Measurements from ENCODE around the gene SFXN3.
A peak's percentile ranks its signal among the peaks of the same experiment; 100 is the strongest.

The SFXN3 gene

GRCh38 chr10:101054876-101055275 lies 23.8 kb downstream of the SFXN3 start:
- no peak overlapping the region for H3K27ac ChIP-seq (ENCODE audit: low read depth, low read length)
- no peaks in the 10 kb centered on the region for H3K36me3 ChIP-seq (ENCODE audit: insufficient read depth, low read length)
- no peak overlapping the region for H3K9ac ChIP-seq (ENCODE audit: low read length)
- H3K9me3 ChIP-seq (ENCODE audit: low read length) = no peaks in the 10 kb centered on the region
- peaks cover under 1% of the 10 kb centered on the region for H3K4me1 ChIP-seq (ENCODE audit: insufficient read depth, low read length)
- peaks cover 11 to 24% of the 10 kb centered on the region in 2 donors for H3K27me3 ChIP-seq (ENCODE audit: control insufficient read depth in 1 of 2, insufficient read depth in 2 of 2, low read length in 2 of 2)
- no peak overlapping the region for H3K4me3 ChIP-seq (ENCODE audit: low read depth in 1 of 2, low read length in 2 of 2)

GRCh38 chr10:101055411-101055810 lies 24.4 kb downstream of the SFXN3 start:
- peaks cover 8 to 19% of the 10 kb centered on the region in 2 donors for H3K27me3 ChIP-seq (ENCODE audit: control insufficient read depth in 1 of 2, insufficient read depth in 2 of 2, low read length in 2 of 2)
- peaks cover 5% of the 10 kb centered on the region for H3K4me1 ChIP-seq (ENCODE audit: insufficient read depth, low read length)
- no peak overlapping the region for H3K27ac ChIP-seq (ENCODE audit: low read depth, low read length)
- H3K9ac ChIP-seq (ENCODE audit: low read length) = no peak overlapping the region
- H3K9me3 ChIP-seq (ENCODE audit: low read length) = no peaks in the 10 kb centered on the region
- no peak overlapping the region for H3K4me3 ChIP-seq (ENCODE audit: low read depth in 1 of 2, low read length in 2 of 2)
- no peaks in the 10 kb centered on the region for H3K36me3 ChIP-seq (ENCODE audit: insufficient read depth, low read length)

GRCh38 chr10:101056365-101057151 lies 25.5 kb downstream of the SFXN3 start:
- Histone ChIP-seq H3K9me3 (ENCODE audit: low read length) (no peaks in the 10 kb centered on the region), H3K4me1 (ENCODE audit: insufficient read depth, low read length) (peaks cover 9% of the 10 kb centered on the region), H3K4me3 (ENCODE audit: low read depth in 1 of 2, low read length in 2 of 2) (no peak overlapping the region), H3K27me3 (ENCODE audit: control insufficient read depth in 1 of 2, insufficient read depth in 2 of 2, low read length in 2 of 2) (peaks cover 0 to 7% of the 10 kb centered on the region in 2 donors), H3K9ac (ENCODE audit: low read length) (no peak overlapping the region), H3K36me3 (ENCODE audit: insufficient read depth, low read length) (no peaks in the 10 kb centered on the region), H3K27ac (ENCODE audit: low read depth, low read length) (no peak overlapping the region)

GRCh38 chr10:101060036-101060950 lies 29.3 kb downstream of the SFXN3 start:
- H3K27ac ChIP-seq (ENCODE audit: low read depth, low read length) = peak overlapping the region; percentile 98
- peak overlapping the region; percentile 57 for H3K9ac ChIP-seq (ENCODE audit: low read length)
- peak overlapping the region; percentile 95 to 99 for H3K4me3 ChIP-seq (ENCODE audit: low read depth in 1 of 2, low read length in 2 of 2)
- peaks cover 13 to 33% of the 10 kb centered on the region in 2 donors for H3K27me3 ChIP-seq (ENCODE audit: control insufficient read depth in 1 of 2, insufficient read depth in 2 of 2, low read length in 2 of 2)
- H3K4me1 ChIP-seq (ENCODE audit: insufficient read depth, low read length) = peaks cover 31% of the 10 kb centered on the region
- no peaks in the 10 kb centered on the region for H3K36me3 ChIP-seq (ENCODE audit: insufficient read depth, low read length)
- H3K9me3 ChIP-seq (ENCODE audit: low read length) = no peaks in the 10 kb centered on the region

- peak overlapping the region; percentile 98 for H3K27ac ChIP-seq (ENCODE audit: low read depth, low read length)
- H3K4me3 ChIP-seq (ENCODE audit: low read depth in 1 of 2, low read length in 2 of 2) = peak overlapping the region; percentile 95 to 99
- peaks cover 21 to 39% of the 10 kb centered on the region in 2 donors for H3K27me3 ChIP-seq (ENCODE audit: control insufficient read depth in 1 of 2, insufficient read depth in 2 of 2, low read length in 2 of 2)
- peak overlapping the region; percentile 57 for H3K9ac ChIP-seq (ENCODE audit: low read length)
- peaks cover 38% of the 10 kb centered on the region for H3K4me1 ChIP-seq (ENCODE audit: insufficient read depth, low read length)
- H3K36me3 ChIP-seq (ENCODE audit: insufficient read depth, low read length) = no peaks in the 10 kb centered on the region
- no peaks in the 10 kb centered on the region for H3K9me3 ChIP-seq (ENCODE audit: low read length)
Observed at GRCh38 chr10:101060951-101061623, 30.1 kb downstream of the SFXN3 start.

GRCh38 chr10:101061624-101062231 lies 30.7 kb downstream of the SFXN3 start, which contains the start of gene KAZALD1:
Gene KAZALD1 (plus strand): TSS chr10:101061989. CDS start chr10:101062593, 604 bp downstream.
- peaks cover 44% of the 10 kb centered on the region for H3K4me1 ChIP-seq (ENCODE audit: insufficient read depth, low read length)

GRCh38 chr10:101062232-101063049 lies 31.4 kb downstream of the SFXN3 start:
- Histone ChIP-seq H3K36me3 (ENCODE audit: insufficient read depth, low read length) (no peaks in the 10 kb centered on the region), H3K4me3 (ENCODE audit: low read depth in 1 of 2, low read length in 2 of 2) (peak overlapping the region; percentile 33 to 99), H3K4me1 (ENCODE audit: insufficient read depth, low read length) (peaks cover 49% of the 10 kb centered on the region), H3K27ac (ENCODE audit: low read depth, low read length) (no peak overlapping the region), H3K9ac (ENCODE audit: low read length) (no peak overlapping the region), H3K27me3 (ENCODE audit: control insufficient read depth in 1 of 2, insufficient read depth in 2 of 2, low read length in 2 of 2) (peaks cover 32 to 50% of the 10 kb centered on the region in 2 donors), H3K9me3 (ENCODE audit: low read length) (no peaks in the 10 kb centered on the region)

More at GRCh38 chr10:101061624-101062231, 30.7 kb downstream of the SFXN3 start, which contains the start of gene KAZALD1:
- Histone ChIP-seq H3K27me3 (ENCODE audit: control insufficient read depth in 1 of 2, insufficient read depth in 2 of 2, low read length in 2 of 2) (peaks cover 28 to 45% of the 10 kb centered on the region in 2 donors), H3K27ac (ENCODE audit: low read depth, low read length) (peak within 1 kb of the TSS; percentile 98), H3K9ac (ENCODE audit: low read length) (peak within 1 kb of the TSS; percentile 57), H3K9me3 (ENCODE audit: low read length) (no peaks in the 10 kb centered on the region), H3K36me3 (ENCODE audit: insufficient read depth, low read length) (no peaks in the 10 kb centered on the region), H3K4me3 (ENCODE audit: low read depth in 1 of 2, low read length in 2 of 2) (peak within 1 kb of the TSS; percentile 95 to 99)

- Histone ChIP-seq H3K27ac (ENCODE audit: low read depth, low read length) (no peak overlapping the region), H3K4me3 (ENCODE audit: low read depth in 1 of 2, low read length in 2 of 2) (peak overlapping the region in 1 of 2 donors; percentile 99), H3K9ac (ENCODE audit: low read length) (no peak overlapping the region)
Observed at GRCh38 chr10:101063050-101063525, 32.1 kb downstream of the SFXN3 start.

GRCh38 chr10:101063548-101064414 lies 32.7 kb downstream of the SFXN3 start:
- Histone ChIP-seq H3K9me3 (ENCODE audit: low read length) (no peaks in the 10 kb centered on the region), H3K9ac (ENCODE audit: low read length) (no peak overlapping the region), H3K27me3 (ENCODE audit: control insufficient read depth in 1 of 2, insufficient read depth in 2 of 2, low read length in 2 of 2) (peaks cover 34 to 51% of the 10 kb centered on the region in 2 donors), H3K27ac (ENCODE audit: low read depth, low read length) (no peak overlapping the region), H3K4me3 (ENCODE audit: low read depth in 1 of 2, low read length in 2 of 2) (no peak overlapping the region), H3K4me1 (ENCODE audit: insufficient read depth, low read length) (peaks cover 52% of the 10 kb centered on the region), H3K36me3 (ENCODE audit: insufficient read depth, low read length) (no peaks in the 10 kb centered on the region)

More at GRCh38 chr10:101063050-101063525, 32.1 kb downstream of the SFXN3 start:
- Histone ChIP-seq H3K4me1 (ENCODE audit: insufficient read depth, low read length) (peaks cover 52% of the 10 kb centered on the region), H3K36me3 (ENCODE audit: insufficient read depth, low read length) (no peaks in the 10 kb centered on the region), H3K27me3 (ENCODE audit: control insufficient read depth in 1 of 2, insufficient read depth in 2 of 2, low read length in 2 of 2) (peaks cover 34 to 51% of the 10 kb centered on the region in 2 donors), H3K9me3 (ENCODE audit: low read length) (no peaks in the 10 kb centered on the region)
